Measurements from ENCODE around the gene TNFRSF13B.

Gene TNFRSF13B

DNA sequence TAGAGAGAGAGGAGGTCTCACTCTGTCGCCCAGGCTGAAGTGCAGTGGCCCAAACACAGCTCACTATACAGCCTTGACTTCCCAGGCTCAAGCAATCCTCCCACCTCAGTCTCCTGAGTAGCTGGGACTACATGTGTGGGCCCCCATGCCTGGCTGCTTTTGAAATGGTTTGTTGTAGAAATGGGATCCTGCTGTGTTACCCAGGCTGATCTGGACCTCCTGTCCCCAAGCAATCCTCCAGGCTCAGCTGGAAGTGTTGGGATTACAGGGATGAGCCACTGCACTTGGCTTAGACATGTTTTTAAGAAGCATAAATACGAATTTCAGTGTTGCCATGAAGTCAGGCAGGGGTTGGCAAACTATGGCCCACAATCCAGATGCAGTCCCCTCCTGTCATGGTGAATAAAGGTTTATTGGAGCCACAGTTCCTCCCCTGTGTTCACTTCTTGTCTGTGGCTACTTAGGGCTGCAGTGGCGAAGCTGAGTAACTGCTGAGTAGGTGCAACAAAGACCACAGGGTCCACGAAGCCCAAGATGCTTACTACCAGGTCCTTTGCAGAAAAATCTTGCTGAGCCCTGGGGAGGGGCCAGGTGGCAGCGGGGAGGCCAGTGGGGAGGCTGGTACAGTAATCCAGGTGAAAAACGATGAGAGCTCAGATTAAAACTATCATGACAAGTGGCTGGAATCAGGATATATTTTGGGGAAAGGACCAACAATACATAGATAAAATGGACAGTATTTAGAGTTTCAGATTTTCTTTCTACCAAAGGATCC lies 35.2 kb downstream of the TNFRSF13B start:
- DNase-seq (ENCODE audit: low read depth) = no peak
- H3K4me3 ChIP-seq (ENCODE audit: low read length) = no peak overlapping the region
- TF ChIP-seq, protein P1, sequence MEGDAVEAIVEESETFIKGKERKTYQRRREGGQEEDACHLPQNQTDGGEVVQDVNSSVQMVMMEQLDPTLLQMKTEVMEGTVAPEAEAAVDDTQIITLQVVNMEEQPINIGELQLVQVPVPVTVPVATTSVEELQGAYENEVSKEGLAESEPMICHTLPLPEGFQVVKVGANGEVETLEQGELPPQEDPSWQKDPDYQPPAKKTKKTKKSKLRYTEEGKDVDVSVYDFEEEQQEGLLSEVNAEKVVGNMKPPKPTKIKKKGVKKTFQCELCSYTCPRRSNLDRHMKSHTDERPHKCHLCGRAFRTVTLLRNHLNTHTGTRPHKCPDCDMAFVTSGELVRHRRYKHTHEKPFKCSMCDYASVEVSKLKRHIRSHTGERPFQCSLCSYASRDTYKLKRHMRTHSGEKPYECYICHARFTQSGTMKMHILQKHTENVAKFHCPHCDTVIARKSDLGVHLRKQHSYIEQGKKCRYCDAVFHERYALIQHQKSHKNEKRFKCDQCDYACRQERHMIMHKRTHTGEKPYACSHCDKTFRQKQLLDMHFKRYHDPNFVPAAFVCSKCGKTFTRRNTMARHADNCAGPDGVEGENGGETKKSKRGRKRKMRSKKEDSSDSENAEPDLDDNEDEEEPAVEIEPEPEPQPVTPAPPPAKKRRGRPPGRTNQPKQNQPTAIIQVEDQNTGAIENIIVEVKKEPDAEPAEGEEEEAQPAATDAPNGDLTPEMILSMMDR (conservative IDR thresholded peaks at IDR 0.05; ENCODE audit: low read length) = no peak

DNA sequence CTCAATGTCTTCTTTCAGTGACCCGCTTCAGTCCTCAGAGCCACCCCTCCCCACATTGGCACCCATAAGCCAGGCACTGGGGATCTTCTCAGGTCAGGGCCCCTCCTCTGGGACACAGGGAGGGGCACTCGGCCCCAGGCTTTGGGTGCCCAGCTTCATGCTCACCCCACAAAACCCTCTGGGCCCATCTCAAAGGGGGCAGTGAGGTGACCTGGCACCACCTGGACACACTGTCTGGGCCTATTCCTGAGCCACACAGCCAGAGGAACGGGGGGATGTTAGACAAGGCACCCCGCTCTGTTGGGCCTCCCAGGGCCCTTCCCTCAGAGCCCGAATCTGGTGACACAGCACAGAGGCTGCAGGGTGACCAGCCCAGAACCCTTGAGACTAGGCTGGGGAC lies 36.1 kb downstream of the TNFRSF13B start:
- DNase-seq (ENCODE audit: low read depth) = no peak
- H3K4me3 ChIP-seq (ENCODE audit: low read length) = no peak overlapping the region
- TF ChIP-seq, protein P1 (conservative IDR thresholded peaks at IDR 0.05; ENCODE audit: low read length) = no peak

DNA sequence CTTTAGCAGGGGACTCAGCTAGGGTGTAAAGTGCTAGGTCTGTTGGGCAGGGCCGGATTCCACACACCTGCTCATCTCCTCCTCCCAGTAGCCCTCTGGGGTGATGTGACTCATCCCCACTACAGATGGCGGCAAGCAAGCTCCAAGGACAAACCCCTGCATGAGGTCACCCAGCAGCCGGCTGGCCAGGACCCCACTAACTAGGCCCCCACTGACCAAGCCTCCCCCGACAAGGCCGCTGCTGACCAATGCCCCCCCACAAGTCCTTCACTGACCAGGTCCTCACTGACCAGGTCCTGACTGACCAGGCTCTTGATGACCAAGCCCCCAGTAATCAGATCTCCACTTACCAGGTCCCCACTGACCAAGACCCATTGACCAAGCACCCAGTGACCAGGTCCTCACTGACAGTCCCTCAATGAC lies 36.7 kb downstream of the TNFRSF13B start:
- DNase-seq (ENCODE audit: low read depth) = no peak
- TF ChIP-seq, protein P1 (conservative IDR thresholded peaks at IDR 0.05; ENCODE audit: low read length) = no peak
- no peak overlapping the region for H3K4me3 ChIP-seq (ENCODE audit: low read length)

DNA sequence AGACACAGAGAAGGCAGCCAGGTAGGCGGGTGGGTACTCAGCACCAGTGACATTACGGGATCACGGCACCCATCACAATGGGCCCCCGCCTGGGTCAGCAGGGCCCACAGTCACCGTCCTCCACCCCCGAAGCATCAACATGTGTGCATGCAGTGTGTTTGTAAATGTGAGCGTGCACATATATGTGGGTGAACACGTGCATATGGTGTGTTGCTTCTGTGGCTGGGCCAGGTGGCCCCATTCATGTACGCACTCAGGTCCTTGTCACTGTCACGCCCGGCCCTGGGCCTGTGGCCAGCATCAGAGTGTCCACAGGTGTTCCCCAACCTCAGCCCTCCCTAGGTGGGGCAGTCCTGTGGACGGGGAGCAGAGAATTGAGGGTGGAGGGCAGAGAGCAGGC lies 37.1 kb downstream of the TNFRSF13B start:
- DNase-seq (ENCODE audit: low read depth) = no peak
- TF ChIP-seq, protein P1 (conservative IDR thresholded peaks at IDR 0.05; ENCODE audit: low read length) = no peak
- no peak overlapping the region for H3K4me3 ChIP-seq (ENCODE audit: low read length)

DNA sequence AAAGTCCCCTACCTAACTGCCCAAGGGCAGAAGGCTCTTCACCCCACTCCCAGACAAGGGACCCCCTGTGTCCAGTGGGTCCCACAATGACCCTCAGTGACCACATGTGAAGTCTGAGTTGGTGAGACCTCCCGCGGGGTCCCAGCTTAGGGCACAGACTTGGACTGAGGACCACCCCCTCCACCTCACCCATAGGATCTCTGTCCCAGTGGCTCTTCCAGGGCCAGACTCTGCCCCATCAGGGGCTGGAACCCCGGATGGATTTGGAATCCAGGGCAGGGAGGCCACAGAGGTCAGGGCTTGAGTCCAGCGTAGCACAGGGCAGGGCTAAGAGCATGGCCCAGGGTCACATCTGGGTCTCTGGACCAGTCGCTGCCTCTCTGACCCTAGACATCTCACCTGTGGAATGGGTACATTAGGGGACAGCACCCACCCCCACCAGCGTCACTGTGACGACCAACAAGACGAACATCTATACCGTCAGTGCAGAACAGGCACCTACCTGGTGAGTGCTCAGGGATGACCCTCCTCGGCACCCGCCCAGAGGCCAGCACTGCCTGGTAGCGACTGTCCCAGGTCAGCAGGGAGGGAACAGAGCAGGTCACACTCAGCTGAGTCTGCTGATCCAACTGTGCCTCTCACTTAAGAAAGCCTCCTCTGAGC lies 37.7 kb downstream of the TNFRSF13B start:
- DNase-seq (ENCODE audit: low read depth) = no peak
- no peak overlapping the region for H3K4me3 ChIP-seq (ENCODE audit: low read length)
- TF ChIP-seq, protein P1 (conservative IDR thresholded peaks at IDR 0.05; ENCODE audit: low read length) = no peak

DNA sequence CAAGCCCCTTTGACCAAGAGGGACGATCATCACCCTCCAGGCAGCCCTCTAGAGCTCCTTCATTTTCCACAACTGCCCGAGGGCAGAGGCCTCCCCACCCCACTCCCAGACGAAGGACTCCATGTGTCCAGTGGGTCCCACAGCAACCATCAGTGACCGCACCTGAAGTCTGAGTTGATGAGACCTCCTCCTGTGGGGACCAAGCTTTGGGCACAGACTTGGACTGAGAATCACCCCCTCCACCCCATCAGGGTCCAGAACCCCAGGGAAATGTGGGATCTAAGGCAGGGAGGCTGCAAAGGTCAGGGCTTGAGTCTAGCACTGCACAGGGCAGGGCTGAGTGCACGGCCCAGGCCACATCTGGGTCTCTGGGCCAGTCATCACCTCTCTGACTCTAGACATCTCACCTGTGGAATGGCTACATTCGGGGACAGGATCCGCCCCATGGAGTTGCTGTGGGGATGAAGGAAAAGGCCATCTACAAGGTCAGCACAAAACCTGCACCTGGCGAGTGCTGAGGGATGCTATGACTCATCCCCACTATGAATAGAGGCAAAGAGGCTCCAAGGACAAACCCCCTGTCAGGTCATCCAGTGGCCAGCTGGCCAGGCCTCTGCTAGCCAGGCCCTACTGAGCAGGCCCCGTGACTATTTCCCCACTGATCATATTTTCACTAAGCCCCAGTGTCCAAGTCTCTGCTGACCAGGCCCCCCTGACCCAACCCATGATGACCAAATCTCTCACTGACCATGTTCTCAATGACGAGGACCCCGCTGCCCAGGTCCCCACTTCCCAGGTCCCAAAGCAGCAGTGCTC lies 38.4 kb downstream of the TNFRSF13B start:
- DNase-seq (ENCODE audit: low read depth) = no peak
- TF ChIP-seq, protein P1 (conservative IDR thresholded peaks at IDR 0.05; ENCODE audit: low read length) = no peak
- H3K4me3 ChIP-seq (ENCODE audit: low read length) = no peak overlapping the region
